ENCODE results near the gene TNFRSF6B. TPM values are rescaled to one million over a fixed set of nuclear protein-coding genes. Genes with fewer than 3 reads are reported as not detected.
"Not testable (repeated sequence)": the region's sequence is repeated elsewhere in the genome, so short reads cannot be mapped to it uniquely, and the experiment has no call there.

TNFRSF6B gene
- 100 to 1,000 TPM in 1 of 7 donors, 10 to 100 TPM in 5, 1 to 10 TPM in 1; 8.9 to 104 (median 41.0) TPM for total RNA-seq
- polyA plus RNA-seq = 10 to 100 TPM; 12.3 to 28.1 (median 23.8) TPM
- long read RNA-seq, donor 1 = 0 reads
- long read RNA-seq, donor 2, transcript TNFRSF6B-201 (3 exons, 1,141 nt) = major isoform, 5 of 5 reads
- long read RNA-seq, donor 2, partial matches to known transcripts = 0 of 5 reads
- long read RNA-seq, donor 2, other reads (novel, unspliced or antisense) = 0 of 5 reads

- H3K4me1 ChIP-seq = peaks cover 34 to 84% (median 60%) of the 10 kb centered on the region in 6 donors
Measured at GRCh38 chr20:63696628-63697356, at the start of gene TNFRSF6B. TNFRSF6B (plus strand) TSS chr20:63696652; CDS start chr20:63696768, 116 bp downstream.

DNA sequence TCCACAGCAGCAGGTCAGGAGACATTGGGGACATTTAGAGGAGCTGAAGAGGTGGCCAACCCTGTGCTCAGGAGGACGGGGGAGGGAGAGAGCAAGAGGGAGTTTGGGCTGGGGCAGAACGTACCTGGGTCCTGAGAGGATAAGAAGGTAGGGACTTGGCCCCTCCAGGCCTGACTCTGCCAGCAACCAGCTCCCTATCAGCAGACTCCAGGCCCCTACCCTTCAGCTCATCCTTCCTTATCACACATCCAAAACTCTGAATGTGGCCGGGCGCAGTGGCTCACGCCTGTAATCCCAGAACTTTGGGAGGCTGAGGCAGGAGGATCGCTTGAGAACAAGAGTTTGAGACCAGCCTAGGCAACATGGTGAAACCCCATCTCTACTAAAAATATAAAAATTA, 48.3 kb upstream of the TNFRSF6B start:
- no peak for DNase-seq
- no peaks in the 10 kb centered on the region for H3K9me3 ChIP-seq
- intact Hi-C loops (cut with DNase I; ENCODE audit: low total_unique reads) = no loop called here
- H3K27me3 ChIP-seq (replicated peaks in 1 of 7) = peaks cover 0 to 22% (median 13%) of the 10 kb centered on the region in 7 donors
- H3K27ac ChIP-seq = no peak overlapping the region
- H3K36me3 ChIP-seq = peaks cover 0 to 11% (median 0%) of the 10 kb centered on the region in 6 donors
- no peak overlapping the region for H3K4me3 ChIP-seq
- WGBS, 5 donors = 84 to 96% (median 90%) methylated on average over 6 of the region's 6 CpGs
- TF ChIP-seq POLR2AphosphoS5 (IDR thresholded peaks at IDR 0.05) (no peak), POLR2A (IDR thresholded peaks at IDR 0.05) (no peak)
- TF ChIP-seq, protein P1, sequence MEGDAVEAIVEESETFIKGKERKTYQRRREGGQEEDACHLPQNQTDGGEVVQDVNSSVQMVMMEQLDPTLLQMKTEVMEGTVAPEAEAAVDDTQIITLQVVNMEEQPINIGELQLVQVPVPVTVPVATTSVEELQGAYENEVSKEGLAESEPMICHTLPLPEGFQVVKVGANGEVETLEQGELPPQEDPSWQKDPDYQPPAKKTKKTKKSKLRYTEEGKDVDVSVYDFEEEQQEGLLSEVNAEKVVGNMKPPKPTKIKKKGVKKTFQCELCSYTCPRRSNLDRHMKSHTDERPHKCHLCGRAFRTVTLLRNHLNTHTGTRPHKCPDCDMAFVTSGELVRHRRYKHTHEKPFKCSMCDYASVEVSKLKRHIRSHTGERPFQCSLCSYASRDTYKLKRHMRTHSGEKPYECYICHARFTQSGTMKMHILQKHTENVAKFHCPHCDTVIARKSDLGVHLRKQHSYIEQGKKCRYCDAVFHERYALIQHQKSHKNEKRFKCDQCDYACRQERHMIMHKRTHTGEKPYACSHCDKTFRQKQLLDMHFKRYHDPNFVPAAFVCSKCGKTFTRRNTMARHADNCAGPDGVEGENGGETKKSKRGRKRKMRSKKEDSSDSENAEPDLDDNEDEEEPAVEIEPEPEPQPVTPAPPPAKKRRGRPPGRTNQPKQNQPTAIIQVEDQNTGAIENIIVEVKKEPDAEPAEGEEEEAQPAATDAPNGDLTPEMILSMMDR (IDR thresholded peaks at IDR 0.05 in 8 of 11, conservative IDR thresholded peaks at IDR 0.05 in 3 of 11) = no peak
- H3K4me1 ChIP-seq = peaks cover 0 to 26% (median 20%) of the 10 kb centered on the region in 6 donors

More at GRCh38 chr20:63696628-63697356, at the start of gene TNFRSF6B:
- no peaks in the 10 kb centered on the region for H3K9me3 ChIP-seq
- H3K27ac ChIP-seq = peak within 1 kb of the TSS; percentile 26 to 77 (median 70)
- intact Hi-C loops (cut with DNase I; ENCODE audit: low total_unique reads) = no loop called here
- TF ChIP-seq POLR2AphosphoS5 (IDR thresholded peaks at IDR 0.05) (peak; percentile 64 to 86 (median 71)), POLR2A (IDR thresholded peaks at IDR 0.05) (no peak)
- DNase-seq = peak; percentile 81
- H3K36me3 ChIP-seq = peaks cover 0 to 69% (median 19%) of the 10 kb centered on the region in 6 donors
- peak within 1 kb of the TSS in 7 of 8 donors; percentile 27 to 63 (median 42) for H3K4me3 ChIP-seq
- WGBS, 5 donors = 10 to 23% (median 14%) methylated on average over 3 to 52 of the region's 52 CpGs
- peaks cover 0 to 7% (median 0%) of the 10 kb centered on the region in 7 donors for H3K27me3 ChIP-seq (replicated peaks in 1 of 7)

- H3K4me1 ChIP-seq = peaks cover 5 to 32% (median 28%) of the 10 kb centered on the region in 6 donors
- TF ChIP-seq POLR2AphosphoS5 (IDR thresholded peaks at IDR 0.05) = no peak
- TF ChIP-seq, protein P1 (IDR thresholded peaks at IDR 0.05 in 8 of 11, conservative IDR thresholded peaks at IDR 0.05 in 3 of 11) = no peak
- no peak for TF ChIP-seq POLR2A (IDR thresholded peaks at IDR 0.05)
- peaks cover 0 to 30% (median 13%) of the 10 kb centered on the region in 7 donors for H3K27me3 ChIP-seq (replicated peaks in 1 of 7)
- no peak for DNase-seq
- H3K36me3 ChIP-seq = peaks cover 0 to 2% (median 0%) of the 10 kb centered on the region in 6 donors
- intact Hi-C loops (cut with DNase I; ENCODE audit: low total_unique reads) = no loop called here
- WGBS, 5 donors = 78 to 88% (median 81%) methylated on average over 8 to 11 of the region's 11 CpGs
- H3K27ac ChIP-seq = no peak overlapping the region
- H3K4me3 ChIP-seq = no peak overlapping the region
- H3K9me3 ChIP-seq = no peaks in the 10 kb centered on the region
Measured at GRCh38 chr20:63648895-63649589, 47.4 kb upstream of the TNFRSF6B start.

- not testable (repeated sequence) for H3K4me3 ChIP-seq, H3K9me3 ChIP-seq, H3K36me3 ChIP-seq, DNase-seq, H3K27ac ChIP-seq
- 85 to 94% (median 89%) methylated on average over 3 to 25 of the region's 25 CpGs; no CpG with 5 or more reads in 1 of the 5 donors for WGBS, 5 donors
- Histone ChIP-seq H3K27me3 (replicated peaks in 1 of 7) (peaks cover 0 to 44% (median 13%) of the 10 kb centered on the region in 7 donors), H3K4me1 (peaks cover 6 to 45% (median 36%) of the 10 kb centered on the region in 6 donors)
- intact Hi-C loops (cut with DNase I; ENCODE audit: low total_unique reads) = loop anchor here (10.0 kb wide), 1 partner anchor 116 kb away; the partner anchor contains the start of gene PTK6
Measured at GRCh38 chr20:63650486-63650885, 46.0 kb upstream of the TNFRSF6B start.
